Stimulated activated naive B cell treated with anti-CD40 and anti-IgM and Interleukin-4, amounts not matched to agents 10 μg/mL and 1 μg/mL and 100 μg/mL, for 72 hours (primary cell): Measurements from ENCODE around the gene KRT75.
A peak's percentile ranks its signal among the peaks of the same experiment; 100 is the strongest.
"Not testable (repeated sequence)": the region's sequence is repeated elsewhere in the genome, so short reads cannot be mapped to it uniquely, and the experiment has no call there.

Source experiments
- ATAC-seq, 2 donors: fragments of 150-1000 bp; cut with Tn5 transposase; replicated peaks; 2 replicates each; pipeline ENCODE4 v1.10.0; 2021; ENCODE audit warnings: moderate library complexity in 1 of 2
- DNase-seq: peaks from one replicate; pipeline ENCODE4 v3.0.0; 2021
- H3K27ac Mint-ChIP-seq: one replicate; pipeline ENCODE4 v1.8.0; 2022; ENCODE audit warnings: mild to moderate bottlenecking, mixed read lengths
- H3K27me3 Mint-ChIP-seq, 2 donors: one replicate each; pipeline ENCODE4 v1.8.0; 2022; ENCODE audit warnings: mixed read lengths in 2 of 2
- H3K36me3 Mint-ChIP-seq, 2 donors: one replicate each; pipeline ENCODE4 v1.8.0; 2022; ENCODE audit warnings: mixed read lengths in 2 of 2, mild to moderate bottlenecking in 1 of 2
- H3K4me1 Mint-ChIP-seq, 2 donors: one replicate each; pipeline ENCODE4 v1.8.0; 2022; ENCODE audit warnings: mixed read lengths in 2 of 2, mild to moderate bottlenecking in 1 of 2
- H3K4me3 Mint-ChIP-seq, 2 donors: one replicate each; pipeline ENCODE4 v1.8.0; 2022; ENCODE audit warnings: mild to moderate bottlenecking in 2 of 2, mixed read lengths in 2 of 2, moderate library complexity in 1 of 2
- H3K9me3 Mint-ChIP-seq, 2 donors: one replicate each; pipeline ENCODE4 v1.8.0; 2022; ENCODE audit warnings: mixed read lengths in 2 of 2, mild to moderate bottlenecking in 1 of 2

Gene KRT75

DNA sequence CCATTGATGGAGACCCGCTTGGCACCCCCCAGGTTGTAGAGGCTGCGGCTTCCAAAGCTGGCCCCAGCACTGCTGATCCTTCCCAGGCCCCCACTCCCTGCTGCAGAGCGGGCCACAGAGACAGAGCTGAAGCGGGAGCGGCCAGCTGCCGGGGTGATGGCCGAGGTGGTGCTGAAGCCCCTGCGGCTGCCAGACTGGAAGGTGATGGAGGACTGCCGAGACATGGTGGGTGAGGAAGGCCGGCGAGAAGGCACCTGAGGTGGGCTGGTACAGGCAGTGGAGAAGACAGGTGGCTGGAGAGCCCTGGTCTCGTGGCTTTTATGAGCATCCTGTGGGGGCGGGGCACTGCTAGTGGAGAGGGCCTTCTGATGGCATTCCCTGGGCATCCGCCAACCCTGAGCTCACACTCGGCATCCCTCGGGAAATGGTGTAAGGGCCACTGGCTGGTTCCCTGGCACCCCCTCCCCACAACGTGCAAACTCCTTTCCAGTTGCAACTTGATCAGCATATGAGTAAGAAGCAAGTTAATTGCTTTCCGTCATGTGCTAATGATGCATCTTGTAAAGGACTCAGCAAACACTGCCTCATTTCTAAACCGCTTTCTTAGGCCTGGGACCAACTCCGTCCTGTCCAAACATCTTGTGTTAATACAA, at the start of gene KRT75:
Gene KRT75, minus strand, starts transcription at position 291 of the 653 bp plus-strand sequence. Its CDS starts 67 bp downstream, at position 224.
- Mint-ChIP-seq H3K36me3 (no peaks in the 10 kb centered on the region), H3K9me3 (no peaks in the 10 kb centered on the region), H3K4me3 (no peak within 1 kb of the TSS), H3K27me3 (peaks cover 13 to 19% of the 10 kb centered on the region in 2 donors), H3K27ac (no peak within 1 kb of the TSS), H3K4me1 (no peaks in the 10 kb centered on the region)
- DNase-seq: no peak
- no peak for ATAC-seq

GRCh38 chr12:52480073-52480472, 45.9 kb upstream of the KRT75 start:
- Mint-ChIP-seq H3K36me3 (no peaks in the 10 kb centered on the region), H3K4me1 (no peaks in the 10 kb centered on the region), H3K27ac (no peak overlapping the region), H3K4me3 (no peak overlapping the region), H3K9me3 (peaks cover 16 to 20% of the 10 kb centered on the region in 2 donors), H3K27me3 (peaks cover 22 to 36% of the 10 kb centered on the region in 2 donors)
- no peak for DNase-seq
- ATAC-seq: no peak

DNA sequence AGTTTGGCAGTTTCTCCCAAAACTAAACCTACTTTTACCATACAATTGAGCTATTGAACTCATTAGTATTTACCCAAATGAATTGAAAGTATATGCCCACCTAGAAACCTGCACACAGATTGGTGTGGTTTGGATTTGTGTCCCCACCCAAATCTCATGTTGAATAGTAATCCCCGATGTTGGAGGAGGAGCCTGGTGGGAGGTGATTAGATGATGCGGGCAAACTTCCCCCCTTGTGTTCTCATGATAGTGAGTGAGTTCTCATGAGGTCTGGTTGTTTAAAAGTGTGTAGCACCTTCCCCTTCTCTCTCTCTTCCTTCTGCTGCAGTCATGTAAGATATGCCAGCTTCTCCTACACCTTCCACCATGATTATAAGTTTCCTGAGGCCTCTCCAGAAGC, 43.5 kb upstream of the KRT75 start:
- Mint-ChIP-seq H3K4me1 (no peaks in the 10 kb centered on the region), H3K27ac (no peak overlapping the region), H3K27me3 (peaks cover 6 to 16% of the 10 kb centered on the region in 2 donors), H3K36me3 (no peaks in the 10 kb centered on the region), H3K9me3 (peaks cover 11% of the 10 kb centered on the region in 2 donors), H3K4me3 (no peak overlapping the region)
- ATAC-seq: no peak
- no peak for DNase-seq

GRCh38 chr12:52474212-52474611, 40.0 kb upstream of the KRT75 start:
- no peak for DNase-seq
- Mint-ChIP-seq H3K36me3 (no peaks in the 10 kb centered on the region), H3K4me3 (no peak overlapping the region), H3K9me3 (peaks cover 4 to 6% of the 10 kb centered on the region in 2 donors), H3K27me3 (peaks cover 4 to 6% of the 10 kb centered on the region in 2 donors), H3K4me1 (no peaks in the 10 kb centered on the region), H3K27ac (no peak overlapping the region)
- ATAC-seq: no peak

- Mint-ChIP-seq H3K9me3 (peaks cover 3 to 6% of the 10 kb centered on the region in 2 donors), H3K4me3 (no peak within 1 kb of the TSS), H3K4me1 (no peaks in the 10 kb centered on the region), H3K27ac (no peak within 1 kb of the TSS), H3K36me3 (no peaks in the 10 kb centered on the region), H3K27me3 (peaks cover 5 to 7% of the 10 kb centered on the region in 2 donors)
- DNase-seq: no peak
- ATAC-seq: no peak
Measured at GRCh38 chr12:52473768-52474167, 39.6 kb upstream of the KRT75 start, which contains the start of gene KRT6C. Gene KRT6C (minus strand): TSS chr12:52473805. CDS start chr12:52473737, 68 bp downstream.

DNA sequence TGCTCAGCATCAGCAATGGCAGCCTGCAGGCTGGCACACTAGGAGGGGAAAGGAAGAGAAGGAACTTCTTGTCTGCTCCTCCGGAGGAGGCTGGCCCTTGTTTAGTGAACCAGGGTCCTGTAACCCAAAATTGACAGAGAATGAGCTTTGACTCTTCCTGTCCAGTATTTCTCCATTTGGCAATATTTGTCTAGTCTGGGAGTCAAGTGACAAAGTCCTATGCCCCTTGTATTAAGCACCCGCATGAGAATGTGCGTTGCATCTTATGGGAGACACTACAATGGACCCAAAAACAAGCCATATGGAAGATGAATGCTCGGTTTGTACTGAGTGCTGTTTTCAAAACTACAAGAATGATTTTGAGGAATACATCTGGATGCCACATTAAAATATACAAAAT, 35.7 kb upstream of the KRT75 start:
- Mint-ChIP-seq H3K36me3 (no peaks in the 10 kb centered on the region), H3K4me1 (no peaks in the 10 kb centered on the region), H3K4me3 (no peak overlapping the region), H3K27me3 (peaks cover 10 to 18% of the 10 kb centered on the region in 2 donors), H3K9me3 (no peaks in the 10 kb centered on the region), H3K27ac (no peak overlapping the region)
- ATAC-seq (no peak), DNase-seq (no peak)

- no peaks in the 10 kb centered on the region for H3K36me3 Mint-ChIP-seq
- no peaks in the 10 kb centered on the region for H3K4me1 Mint-ChIP-seq
- H3K27me3 Mint-ChIP-seq: peaks cover 30% of the 10 kb centered on the region in 2 donors
- no peak for DNase-seq
- no peak overlapping the region for H3K27ac Mint-ChIP-seq
- H3K9me3 Mint-ChIP-seq: no peaks in the 10 kb centered on the region
- H3K4me3 Mint-ChIP-seq: no peak overlapping the region
- ATAC-seq: no peak
Measured at GRCh38 chr12:52464897-52465296, 30.7 kb upstream of the KRT75 start.

DNA sequence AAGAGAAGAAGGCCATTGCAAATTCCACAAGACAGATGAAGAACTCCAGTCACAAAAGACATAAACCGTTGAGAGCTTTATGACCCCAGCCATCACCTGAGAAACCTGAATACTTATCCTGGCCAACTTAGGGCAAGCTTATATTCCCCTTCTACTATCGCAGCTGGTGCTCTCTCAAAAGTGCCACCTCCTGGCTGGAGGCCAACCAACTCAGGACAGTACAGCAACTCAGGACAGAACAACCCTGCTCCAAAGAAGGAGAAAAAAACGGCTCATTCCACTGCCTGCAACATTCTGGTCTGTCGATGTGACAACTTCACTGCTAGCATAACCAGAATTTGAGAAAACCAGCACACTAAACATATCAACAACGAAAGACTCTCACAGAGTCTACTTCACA, 27.5 kb upstream of the KRT75 start:
- DNase-seq: no peak
- Mint-ChIP-seq H3K4me3 (no peak overlapping the region), H3K9me3 (peaks cover 0 to 1% of the 10 kb centered on the region in 2 donors), H3K36me3 (no peaks in the 10 kb centered on the region), H3K4me1 (no peaks in the 10 kb centered on the region), H3K27me3 (peaks cover 31 to 45% of the 10 kb centered on the region in 2 donors), H3K27ac (no peak overlapping the region)
- ATAC-seq: no peak

DNA sequence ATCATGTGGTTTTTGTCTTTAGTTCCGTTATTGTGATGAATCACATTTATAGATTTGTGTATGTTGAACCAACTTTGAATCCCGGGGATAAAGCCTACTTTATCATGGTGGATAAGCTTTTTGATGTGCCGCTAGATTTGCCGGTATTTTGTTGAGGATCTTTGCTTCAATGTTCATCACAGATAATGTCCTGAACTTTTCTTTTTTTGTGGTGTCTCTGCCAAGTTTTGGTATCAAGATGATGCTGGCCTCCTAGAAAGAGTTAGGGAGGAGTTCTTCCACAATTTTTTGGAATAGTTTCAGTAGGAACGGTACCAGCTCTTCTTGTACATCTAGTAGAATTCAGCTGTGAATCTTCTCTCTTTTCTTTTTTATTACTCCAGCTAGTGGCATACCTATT, 24.7 kb upstream of the KRT75 start:
- H3K4me3 Mint-ChIP-seq: no peak overlapping the region
- H3K27me3 Mint-ChIP-seq: peaks cover 44 to 51% of the 10 kb centered on the region in 2 donors
- no peak for DNase-seq
- H3K27ac Mint-ChIP-seq: no peak overlapping the region
- H3K4me1 Mint-ChIP-seq: no peaks in the 10 kb centered on the region
- H3K9me3 Mint-ChIP-seq: peaks cover 0 to 1% of the 10 kb centered on the region in 2 donors
- no peaks in the 10 kb centered on the region for H3K36me3 Mint-ChIP-seq
- no peak for ATAC-seq

- peaks cover 0 to 1% of the 10 kb centered on the region in 2 donors for H3K9me3 Mint-ChIP-seq
- H3K4me1 Mint-ChIP-seq: no peaks in the 10 kb centered on the region
- no peak overlapping the region for H3K27ac Mint-ChIP-seq
- no peak overlapping the region for H3K4me3 Mint-ChIP-seq
- DNase-seq (no peak), ATAC-seq (no peak)
- no peaks in the 10 kb centered on the region for H3K36me3 Mint-ChIP-seq
- peaks cover 40 to 41% of the 10 kb centered on the region in 2 donors for H3K27me3 Mint-ChIP-seq
Measured at GRCh38 chr12:52455821-52456220, 21.6 kb upstream of the KRT75 start.

DNA sequence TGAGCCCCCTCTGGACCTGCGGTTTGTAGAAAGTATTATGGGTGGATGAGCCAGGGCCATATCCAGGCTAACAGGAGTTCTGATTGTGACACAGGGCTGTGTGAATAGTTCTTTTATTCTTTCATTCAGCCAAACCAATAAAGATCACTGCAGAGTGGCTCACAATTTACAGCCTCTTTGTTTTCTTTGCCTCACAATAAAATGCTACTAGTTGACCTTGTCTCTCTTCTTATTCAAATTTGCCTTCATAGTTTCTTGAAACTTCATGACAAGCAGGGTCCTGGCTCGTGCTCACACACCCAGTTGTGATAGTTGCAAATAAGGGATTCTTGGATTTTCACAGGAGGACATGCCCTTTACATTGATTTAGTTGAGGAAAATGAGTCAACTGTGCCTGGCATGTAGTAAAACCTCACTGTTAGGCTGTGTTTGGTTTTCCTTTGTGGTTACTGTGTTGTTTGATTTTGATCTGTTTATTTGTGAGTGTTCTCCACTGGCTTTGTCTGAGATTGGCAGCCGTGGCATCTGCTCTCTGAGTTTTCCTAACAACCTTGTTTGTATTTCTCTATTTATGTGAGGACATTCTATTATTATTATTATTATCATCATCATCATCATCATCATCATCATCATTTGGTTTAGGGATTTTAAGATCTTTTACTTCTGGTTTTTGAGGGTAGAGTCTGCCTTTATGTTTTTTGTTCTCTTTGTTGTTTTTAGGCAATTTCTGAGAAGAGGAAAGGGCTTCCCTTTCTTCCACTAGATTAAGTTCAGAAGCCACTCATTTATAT, 20.4 kb upstream of the KRT75 start:
- no peak for ATAC-seq
- DNase-seq: no peak
- Mint-ChIP-seq H3K27me3 (peaks cover 33 to 36% of the 10 kb centered on the region in 2 donors), H3K36me3 (no peaks in the 10 kb centered on the region), H3K27ac (no peak overlapping the region), H3K4me3 (no peak overlapping the region), H3K9me3 (peaks cover 0 to 1% of the 10 kb centered on the region in 2 donors), H3K4me1 (no peaks in the 10 kb centered on the region)

DNA sequence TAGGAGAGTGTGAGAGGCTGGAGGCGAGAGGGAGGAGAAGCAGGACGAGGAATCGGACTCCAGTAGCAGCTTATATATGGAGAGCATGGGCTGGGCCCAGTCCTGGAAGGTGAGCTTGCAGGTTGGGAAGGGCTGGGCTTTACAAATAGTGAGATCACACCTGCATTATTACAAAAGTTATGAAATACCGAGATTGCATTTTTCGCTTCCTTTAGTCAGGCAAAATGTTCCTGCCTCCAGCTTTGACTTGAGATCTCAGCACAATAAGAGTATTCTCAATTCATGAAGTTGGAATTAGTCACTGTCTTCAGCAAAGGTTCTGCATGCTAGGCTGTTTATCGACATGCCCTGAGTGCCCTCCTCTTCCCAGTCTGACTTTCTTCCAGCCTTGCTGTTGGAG, 17.9 kb upstream of the KRT75 start, which contains the start of gene KRT6B:
Gene KRT6B, minus strand, starts transcription at position 46 of the 400 bp plus-strand sequence. CDS start 68 bp downstream, outside the sequence.
- ATAC-seq (no peak), DNase-seq (no peak)
- H3K9me3 Mint-ChIP-seq: no peaks in the 10 kb centered on the region
- H3K4me1 Mint-ChIP-seq: no peaks in the 10 kb centered on the region
- H3K4me3 Mint-ChIP-seq: no peak within 1 kb of the TSS
- H3K27me3 Mint-ChIP-seq: peaks cover 12 to 26% of the 10 kb centered on the region in 2 donors
- H3K27ac Mint-ChIP-seq: no peak within 1 kb of the TSS
- no peaks in the 10 kb centered on the region for H3K36me3 Mint-ChIP-seq

DNA sequence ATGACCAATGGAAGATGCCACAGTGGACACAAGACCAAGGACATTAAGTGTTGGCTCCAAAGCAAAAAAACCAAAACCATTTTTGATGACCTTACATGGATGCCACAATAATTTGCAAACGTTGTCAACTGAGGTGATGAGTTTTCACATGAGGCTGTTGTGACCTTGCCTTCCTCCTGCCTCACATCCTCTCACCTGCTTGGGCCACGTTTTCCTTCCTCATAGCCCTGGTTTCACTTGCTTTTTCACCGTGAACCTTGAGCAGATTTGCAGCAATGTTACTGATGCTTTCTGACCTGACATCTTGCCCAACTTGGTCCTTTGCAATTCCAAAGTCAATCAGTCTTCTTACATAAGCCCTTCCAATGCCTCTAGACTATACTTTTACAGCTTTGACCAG, 14.1 kb upstream of the KRT75 start:
- Mint-ChIP-seq H3K27ac (no peak overlapping the region), H3K36me3 (no peaks in the 10 kb centered on the region)
- ATAC-seq: peak in 1 of 2 donors; percentile 44

DNA sequence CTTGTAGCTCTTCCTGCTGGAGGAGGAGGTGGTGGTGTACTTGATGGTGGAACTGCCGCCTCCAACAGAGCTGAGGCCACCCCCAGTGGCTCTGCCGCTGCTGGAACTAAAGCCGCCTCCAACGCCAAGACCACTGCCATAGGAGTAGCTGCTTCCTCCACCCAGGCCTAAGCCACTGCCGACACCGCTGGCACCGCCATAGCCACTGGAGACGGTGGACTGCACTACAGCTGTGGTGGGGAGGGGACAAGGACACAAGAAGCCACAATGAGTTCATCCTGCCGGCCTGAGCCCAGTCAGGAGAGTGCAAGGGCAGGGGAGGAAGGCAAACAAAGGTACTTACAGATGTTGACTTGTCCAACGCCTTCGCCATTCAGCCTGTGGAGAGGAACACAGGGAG, 13.0 kb upstream of the KRT75 start:
- DNase-seq, H3K4me1 Mint-ChIP-seq, H3K4me3 Mint-ChIP-seq, H3K9me3 Mint-ChIP-seq, H3K36me3 Mint-ChIP-seq, H3K27ac Mint-ChIP-seq: not testable (repeated sequence)
- ATAC-seq: peak in 1 of 2 donors; percentile 5
- H3K27me3 Mint-ChIP-seq: peaks cover 36 to 39% of the 10 kb centered on the region in 2 donors

More for the DNA sequence above, 14.1 kb upstream of the KRT75 start:
- DNase-seq: no peak
- Mint-ChIP-seq H3K27me3 (peaks cover 29 to 30% of the 10 kb centered on the region in 2 donors), H3K4me1 (no peaks in the 10 kb centered on the region), H3K9me3 (no peaks in the 10 kb centered on the region), H3K4me3 (no peak overlapping the region)
